ENCODE results near the gene ALLC.

DNA sequence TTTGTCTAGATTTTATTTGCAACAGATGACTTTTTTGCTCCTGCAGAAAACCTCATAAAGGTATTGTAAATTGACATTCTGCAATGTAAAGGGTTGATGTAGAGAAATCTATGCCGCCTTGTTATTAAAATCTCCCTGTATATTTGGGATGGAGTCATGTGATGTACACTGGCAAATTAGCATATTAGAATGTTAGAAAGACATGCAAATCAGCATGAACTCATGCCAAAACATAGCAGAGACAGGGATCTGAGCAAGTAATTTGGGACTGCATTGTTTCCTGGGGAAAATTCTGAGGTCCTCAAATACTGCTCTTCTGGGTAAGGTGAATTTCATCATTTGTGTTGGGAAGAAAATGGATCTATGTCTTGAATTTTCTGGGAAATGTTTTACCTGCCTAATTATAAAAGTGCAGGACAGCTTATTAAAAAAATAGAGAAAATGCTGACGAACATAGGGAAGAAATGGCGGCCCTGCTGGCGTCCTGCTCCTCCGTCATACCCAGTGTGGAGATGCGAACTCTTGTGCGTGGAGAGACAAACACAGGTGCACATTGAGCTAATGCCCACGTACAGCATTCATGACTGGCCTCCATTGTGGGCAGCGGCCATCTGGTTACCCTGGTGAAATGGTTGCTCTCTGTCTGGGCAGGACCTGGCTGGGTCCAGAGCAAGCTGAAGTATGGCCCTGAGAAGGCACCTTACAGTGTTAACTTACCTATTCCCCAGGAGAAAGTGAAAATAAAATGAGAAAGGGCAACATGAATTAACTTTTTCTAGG, 16.3 kb downstream of the ALLC start:
- TF ChIP-seq ATF7 (IDR thresholded peaks at IDR 0.05) (no peak), HDAC2 (IDR thresholded peaks at IDR 0.05) (no peak), SAP30 (IDR thresholded peaks at IDR 0.05; ENCODE audit: borderline replicate concordance, insufficient read depth, low read depth, low read length, poor library complexity, severe bottlenecking) (no peak), ZNF76 (CRISPR knock-in tag; IDR thresholded peaks at IDR 0.05; ENCODE audit: borderline replicate concordance) (no peak), BMI1 (IDR thresholded peaks at IDR 0.05; ENCODE audit: low read length) (no peak), NR2F6 (CRISPR knock-in tag; IDR thresholded peaks at IDR 0.05) (no peak), SIRT6 (IDR thresholded peaks at IDR 0.05; ENCODE audit: low read depth, low read length) (no peak), POLR2AphosphoS5 (IDR thresholded peaks at IDR 0.05; ENCODE audit: control insufficient read depth, insufficient read depth, low read depth, low read length) (no peak)
- TF ChIP-seq, protein P1, sequence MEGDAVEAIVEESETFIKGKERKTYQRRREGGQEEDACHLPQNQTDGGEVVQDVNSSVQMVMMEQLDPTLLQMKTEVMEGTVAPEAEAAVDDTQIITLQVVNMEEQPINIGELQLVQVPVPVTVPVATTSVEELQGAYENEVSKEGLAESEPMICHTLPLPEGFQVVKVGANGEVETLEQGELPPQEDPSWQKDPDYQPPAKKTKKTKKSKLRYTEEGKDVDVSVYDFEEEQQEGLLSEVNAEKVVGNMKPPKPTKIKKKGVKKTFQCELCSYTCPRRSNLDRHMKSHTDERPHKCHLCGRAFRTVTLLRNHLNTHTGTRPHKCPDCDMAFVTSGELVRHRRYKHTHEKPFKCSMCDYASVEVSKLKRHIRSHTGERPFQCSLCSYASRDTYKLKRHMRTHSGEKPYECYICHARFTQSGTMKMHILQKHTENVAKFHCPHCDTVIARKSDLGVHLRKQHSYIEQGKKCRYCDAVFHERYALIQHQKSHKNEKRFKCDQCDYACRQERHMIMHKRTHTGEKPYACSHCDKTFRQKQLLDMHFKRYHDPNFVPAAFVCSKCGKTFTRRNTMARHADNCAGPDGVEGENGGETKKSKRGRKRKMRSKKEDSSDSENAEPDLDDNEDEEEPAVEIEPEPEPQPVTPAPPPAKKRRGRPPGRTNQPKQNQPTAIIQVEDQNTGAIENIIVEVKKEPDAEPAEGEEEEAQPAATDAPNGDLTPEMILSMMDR (IDR thresholded peaks at IDR 0.05 in 2 of 3, conservative IDR thresholded peaks at IDR 0.05 in 1 of 3; ENCODE audit: insufficient read depth in 2 of 3, low read depth in 1 of 3, low read length in 3 of 3) = no peak

Measured in K562 (cell line).